HL-60 (cell line): ENCODE data around the gene MPPE1.

Source experiments
- DNase-seq, 2 experiments: peaks; one replicate each; pipeline ENCODE4 v3.0.0-alpha.2; 2010 to 2020; ENCODE audit warnings: low read depth in 1 of 2, low spot score in 1 of 2
- H3K27ac ChIP-seq: fragments of 250-450 bp; sonication (Bioruptor Pico); replicated peaks from 2 replicates; pipeline ENCODE4 v1.5.1; 2020; ENCODE audit warnings: mild to moderate bottlenecking, moderate library complexity
- H3K27me3 ChIP-seq: fragments of 250-450 bp; sonication (Bioruptor Pico); 2 replicates; pipeline ENCODE4 v1.5.1; 2021; ENCODE audit warnings: mild to moderate bottlenecking, moderate library complexity; ENCODE audit not compliant: insufficient read depth, poor library complexity, severe bottlenecking
- H3K4me3 ChIP-seq: replicated peaks from 2 replicates; pipeline ENCODE4 v1.5.1; 2011; ENCODE audit warnings: mild to moderate bottlenecking, control low read depth, low read length; ENCODE audit not compliant: insufficient read depth
- CTCF ChIP-seq: IDR thresholded peaks from one replicate; pipeline ENCODE4 v1.5.1; 2011; ENCODE audit warnings: low read length, control low read depth, inconsistent platforms; ENCODE audit not compliant: insufficient read depth
- GABPA ChIP-seq: IDR thresholded peaks from 2 replicates; pipeline ENCODE4 v1.6.1; 2012; ENCODE audit warnings: low read depth
- POLR2AphosphoS5 ChIP-seq: IDR thresholded peaks from 2 replicates; pipeline ENCODE4 v1.6.1; 2012; ENCODE audit warnings: low read depth
- REST ChIP-seq: IDR thresholded peaks from 2 replicates; pipeline ENCODE4 v1.6.1; 2012; ENCODE audit warnings: low read depth; ENCODE audit not compliant: insufficient replicate concordance
- SPI1 ChIP-seq: IDR thresholded peaks from 2 replicates; pipeline ENCODE4 v1.6.1; 2012; ENCODE audit warnings: low read depth, mild to moderate bottlenecking, borderline replicate concordance

Gene MPPE1

GRCh38 chr18:11842562-11842961 is 65.6 kb downstream of the MPPE1 start:
- DNase-seq: no peak
- Histone ChIP-seq H3K27ac (no peak overlapping the region), H3K27me3 (no peaks in the 10 kb centered on the region), H3K4me3 (no peak overlapping the region)
- TF ChIP-seq SPI1: no peak
- TF ChIP-seq CTCF: no peak
- TF ChIP-seq POLR2AphosphoS5: no peak

- no peak for DNase-seq
- TF ChIP-seq REST (no peak), GABPA (no peak), CTCF (no peak), SPI1 (no peak), POLR2AphosphoS5 (no peak)
- Histone ChIP-seq H3K27ac (no peak overlapping the region), H3K27me3 (no peaks in the 10 kb centered on the region), H3K4me3 (no peak overlapping the region)
These were observed 67.6 kb downstream of the MPPE1 start for GRCh38 chr18:11840493-11840892.

- Histone ChIP-seq H3K27ac (no peak overlapping the region), H3K27me3 (no peaks in the 10 kb centered on the region), H3K4me3 (no peak overlapping the region)
- DNase-seq: no peak
- TF ChIP-seq GABPA (no peak), CTCF (no peak), SPI1 (no peak), REST (no peak), POLR2AphosphoS5 (no peak)
These were observed 68.6 kb downstream of the MPPE1 start for GRCh38 chr18:11839556-11839955.

- TF ChIP-seq CTCF (no peak), SPI1 (no peak), POLR2AphosphoS5 (no peak), GABPA (no peak), REST (no peak)
- no peak for DNase-seq
- Histone ChIP-seq H3K27me3 (no peaks in the 10 kb centered on the region), H3K27ac (no peak overlapping the region), H3K4me3 (no peak overlapping the region)
These were observed 73.3 kb downstream of the MPPE1 start for GRCh38 chr18:11834772-11835171.
